ENCODE data around the gene MTG2. TPM values are rescaled to one million over a fixed set of nuclear protein-coding genes. Genes with fewer than 3 reads are reported as not detected.

Gene MTG2
- total RNA-seq, 1 experiment from 2014 or later, result 33.9 TPM

- no peaks in the 10 kb centered on the region for H4K20me1 ChIP-seq (ENCODE audit: low read length)
- H3K36me3 ChIP-seq (ENCODE audit: low read depth, low read length), result peaks cover 29% of the 10 kb centered on the region
- BruUV-seq (replicated peaks), result no TSS peak
- intact Hi-C loops (cut with micrococcal nuclease), result no loop called here
- no peak overlapping the region for H3K4me3 ChIP-seq (ENCODE audit: low read length)
- no peak for TF ChIP-seq EZH2 (IDR thresholded peaks at IDR 0.05; ENCODE audit: low read length, unreplicated experiment)
- no peak for TF ChIP-seq EZH2phosphoT487 (IDR thresholded peaks at IDR 0.05; ENCODE audit: borderline replicate concordance, low read length)
- TF ChIP-seq, protein P1, sequence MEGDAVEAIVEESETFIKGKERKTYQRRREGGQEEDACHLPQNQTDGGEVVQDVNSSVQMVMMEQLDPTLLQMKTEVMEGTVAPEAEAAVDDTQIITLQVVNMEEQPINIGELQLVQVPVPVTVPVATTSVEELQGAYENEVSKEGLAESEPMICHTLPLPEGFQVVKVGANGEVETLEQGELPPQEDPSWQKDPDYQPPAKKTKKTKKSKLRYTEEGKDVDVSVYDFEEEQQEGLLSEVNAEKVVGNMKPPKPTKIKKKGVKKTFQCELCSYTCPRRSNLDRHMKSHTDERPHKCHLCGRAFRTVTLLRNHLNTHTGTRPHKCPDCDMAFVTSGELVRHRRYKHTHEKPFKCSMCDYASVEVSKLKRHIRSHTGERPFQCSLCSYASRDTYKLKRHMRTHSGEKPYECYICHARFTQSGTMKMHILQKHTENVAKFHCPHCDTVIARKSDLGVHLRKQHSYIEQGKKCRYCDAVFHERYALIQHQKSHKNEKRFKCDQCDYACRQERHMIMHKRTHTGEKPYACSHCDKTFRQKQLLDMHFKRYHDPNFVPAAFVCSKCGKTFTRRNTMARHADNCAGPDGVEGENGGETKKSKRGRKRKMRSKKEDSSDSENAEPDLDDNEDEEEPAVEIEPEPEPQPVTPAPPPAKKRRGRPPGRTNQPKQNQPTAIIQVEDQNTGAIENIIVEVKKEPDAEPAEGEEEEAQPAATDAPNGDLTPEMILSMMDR (conservative IDR thresholded peaks at IDR 0.05; ENCODE audit: low read depth, low read length), result no peak
- H3K27me3 ChIP-seq (ENCODE audit: low read length), result no peaks in the 10 kb centered on the region
- no peaks in the 10 kb centered on the region for H3F3A ChIP-seq (ENCODE audit: low read length, unreplicated experiment)
- CTCF ChIA-PET, result no interaction called here
- no peak overlapping the region for H3K4me2 ChIP-seq (ENCODE audit: low read length)
- ATAC-seq, result no peak
- no peaks in the 10 kb centered on the region for H3K9me2 ChIP-seq (replicated peaks; ENCODE audit: low read length)
- no peaks in the 10 kb centered on the region for H3K9me3 ChIP-seq (ENCODE audit: low read length)
- peaks cover 15% of the 10 kb centered on the region for H3K4me1 ChIP-seq (ENCODE audit: insufficient read depth, low read length)
- no peak overlapping the region for H2AFZ ChIP-seq (ENCODE audit: low read length)
- no peak for DNase-seq
- POLR2A ChIA-PET (ENCODE audit: unreplicated experiment), result no interaction called here
- H3K9ac ChIP-seq (ENCODE audit: low read length), result no peak overlapping the region
- H3K79me2 ChIP-seq (ENCODE audit: low read length), result peaks cover 1% of the 10 kb centered on the region; the same call in 1 of the 2 replicates
- no peak overlapping the region for H3K27ac ChIP-seq (ENCODE audit: low read length)
These were observed 18.7 kb upstream of the MTG2 start for GRCh38 chr20:62163986-62164762.

GRCh38 chr20:62164879-62165761 is 17.7 kb upstream of the MTG2 start:
- ChIA-PET CTCF (no interaction called here), POLR2A (ENCODE audit: unreplicated experiment) (no interaction called here)
- H3K9me3 ChIP-seq (ENCODE audit: low read length), result no peaks in the 10 kb centered on the region
- H3K79me2 ChIP-seq (ENCODE audit: low read length), result no peaks in the 10 kb centered on the region
- DNase-seq (no peak), ATAC-seq (no peak)
- TF ChIP-seq EZH2 (IDR thresholded peaks at IDR 0.05; ENCODE audit: low read length, unreplicated experiment) (no peak), EZH2phosphoT487 (IDR thresholded peaks at IDR 0.05; ENCODE audit: borderline replicate concordance, low read length) (no peak)
- TF ChIP-seq, protein P1 (conservative IDR thresholded peaks at IDR 0.05; ENCODE audit: low read depth, low read length), result no peak
- no peak overlapping the region for H3K4me2 ChIP-seq (ENCODE audit: low read length)
- H3K9ac ChIP-seq (ENCODE audit: low read length), result no peak overlapping the region
- no peaks in the 10 kb centered on the region for H3K27me3 ChIP-seq (ENCODE audit: low read length)
- H3K4me1 ChIP-seq (ENCODE audit: insufficient read depth, low read length), result peaks cover 8% of the 10 kb centered on the region; the same call in 1 of the 2 replicates
- no peaks in the 10 kb centered on the region for H3K9me2 ChIP-seq (replicated peaks; ENCODE audit: low read length)
- no peaks in the 10 kb centered on the region for H3F3A ChIP-seq (ENCODE audit: low read length, unreplicated experiment)
- no peak overlapping the region for H3K27ac ChIP-seq (ENCODE audit: low read length)
- H3K36me3 ChIP-seq (ENCODE audit: low read depth, low read length), result peaks cover 29% of the 10 kb centered on the region
- no peaks in the 10 kb centered on the region for H4K20me1 ChIP-seq (ENCODE audit: low read length)
- H3K4me3 ChIP-seq (ENCODE audit: low read length), result no peak overlapping the region
- intact Hi-C loops (cut with micrococcal nuclease), result no loop called here
- H2AFZ ChIP-seq (ENCODE audit: low read length), result no peak overlapping the region
- BruUV-seq (replicated peaks), result no TSS peak

Data from PC-3 (cell line).